ENCODE results near the gene TMEM270.
"Not testable (repeated sequence)": the region's sequence is repeated elsewhere in the genome, so short reads cannot be mapped to it uniquely, and the experiment has no call there.

DNA sequence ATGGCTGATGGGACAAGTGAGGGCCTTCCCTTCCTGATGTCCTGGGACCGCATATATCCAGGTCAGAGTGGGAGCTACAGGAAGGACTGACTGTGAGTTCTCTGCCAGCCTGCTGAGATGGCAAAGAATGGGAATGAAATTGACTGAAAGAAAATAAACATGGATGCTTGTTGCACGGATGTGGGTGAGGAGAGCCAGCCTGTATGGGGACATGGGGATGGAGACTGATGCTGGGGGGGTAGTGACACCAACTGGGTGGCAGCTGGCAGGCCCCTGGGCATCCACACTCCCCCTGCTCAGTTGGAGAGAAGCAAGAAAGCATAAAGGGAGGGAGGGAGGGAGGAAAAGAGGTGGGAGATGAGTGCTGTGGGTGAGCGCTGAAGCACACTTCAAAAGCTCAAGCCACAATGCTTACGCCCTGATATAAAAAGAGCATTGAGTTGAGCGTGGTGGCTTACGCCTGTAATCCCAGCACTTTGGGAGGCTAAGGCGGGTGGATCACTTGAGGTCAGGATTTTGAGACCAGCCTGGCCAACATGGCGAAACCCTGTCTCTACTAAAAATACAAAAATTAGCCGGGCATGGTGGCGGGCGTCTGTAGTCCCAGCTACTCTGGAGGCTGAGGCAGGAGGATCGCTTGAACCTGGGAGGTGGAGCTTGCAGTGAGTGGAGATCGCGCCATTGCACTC lies 39.2 kb upstream of the TMEM270 start:
- TF ChIP-seq MEF2B (IDR thresholded peaks at IDR 0.05; ENCODE audit: partially characterized antibody, poor library complexity, severe bottlenecking); SP1 (IDR thresholded peaks at IDR 0.05; ENCODE audit: low read depth, low read length); POLR2A (IDR thresholded peaks at IDR 0.05; ENCODE audit: low read depth, low read length); SIX5 (IDR thresholded peaks at IDR 0.05; ENCODE audit: low read depth, low read length, severe bottlenecking); USF2 (IDR thresholded peaks at IDR 0.05; ENCODE audit: borderline replicate concordance, low read depth, low read length); IRF3 (IDR thresholded peaks at IDR 0.05); CHD4 (IDR thresholded peaks at IDR 0.05); SIN3A (IDR thresholded peaks at IDR 0.05; ENCODE audit: low read depth, low read length); NR2C2 (IDR thresholded peaks at IDR 0.05; ENCODE audit: borderline replicate concordance, control insufficient read depth, insufficient read length, low read depth); CHD2 (IDR thresholded peaks at IDR 0.05; ENCODE audit: borderline replicate concordance, low read depth, low read length): not testable (repeated sequence)
- TF ChIP-seq, protein P1, sequence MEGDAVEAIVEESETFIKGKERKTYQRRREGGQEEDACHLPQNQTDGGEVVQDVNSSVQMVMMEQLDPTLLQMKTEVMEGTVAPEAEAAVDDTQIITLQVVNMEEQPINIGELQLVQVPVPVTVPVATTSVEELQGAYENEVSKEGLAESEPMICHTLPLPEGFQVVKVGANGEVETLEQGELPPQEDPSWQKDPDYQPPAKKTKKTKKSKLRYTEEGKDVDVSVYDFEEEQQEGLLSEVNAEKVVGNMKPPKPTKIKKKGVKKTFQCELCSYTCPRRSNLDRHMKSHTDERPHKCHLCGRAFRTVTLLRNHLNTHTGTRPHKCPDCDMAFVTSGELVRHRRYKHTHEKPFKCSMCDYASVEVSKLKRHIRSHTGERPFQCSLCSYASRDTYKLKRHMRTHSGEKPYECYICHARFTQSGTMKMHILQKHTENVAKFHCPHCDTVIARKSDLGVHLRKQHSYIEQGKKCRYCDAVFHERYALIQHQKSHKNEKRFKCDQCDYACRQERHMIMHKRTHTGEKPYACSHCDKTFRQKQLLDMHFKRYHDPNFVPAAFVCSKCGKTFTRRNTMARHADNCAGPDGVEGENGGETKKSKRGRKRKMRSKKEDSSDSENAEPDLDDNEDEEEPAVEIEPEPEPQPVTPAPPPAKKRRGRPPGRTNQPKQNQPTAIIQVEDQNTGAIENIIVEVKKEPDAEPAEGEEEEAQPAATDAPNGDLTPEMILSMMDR (IDR thresholded peaks at IDR 0.05 in 2 of 3, conservative IDR thresholded peaks at IDR 0.05 in 1 of 3; ENCODE audit: control insufficient read depth in 2 of 3, extremely low read depth in 1 of 3, insufficient read depth in 1 of 3, low read depth in 3 of 3, low read length in 3 of 3) = not testable (repeated sequence)
- TF ChIP-seq, protein P2, sequence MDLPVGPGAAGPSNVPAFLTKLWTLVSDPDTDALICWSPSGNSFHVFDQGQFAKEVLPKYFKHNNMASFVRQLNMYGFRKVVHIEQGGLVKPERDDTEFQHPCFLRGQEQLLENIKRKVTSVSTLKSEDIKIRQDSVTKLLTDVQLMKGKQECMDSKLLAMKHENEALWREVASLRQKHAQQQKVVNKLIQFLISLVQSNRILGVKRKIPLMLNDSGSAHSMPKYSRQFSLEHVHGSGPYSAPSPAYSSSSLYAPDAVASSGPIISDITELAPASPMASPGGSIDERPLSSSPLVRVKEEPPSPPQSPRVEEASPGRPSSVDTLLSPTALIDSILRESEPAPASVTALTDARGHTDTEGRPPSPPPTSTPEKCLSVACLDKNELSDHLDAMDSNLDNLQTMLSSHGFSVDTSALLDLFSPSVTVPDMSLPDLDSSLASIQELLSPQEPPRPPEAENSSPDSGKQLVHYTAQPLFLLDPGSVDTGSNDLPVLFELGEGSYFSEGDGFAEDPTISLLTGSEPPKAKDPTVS (IDR thresholded peaks at IDR 0.05; ENCODE audit: low read depth, low read length) = not testable (repeated sequence)
